Measurements from ENCODE around the gene PIPOX.

DNA sequence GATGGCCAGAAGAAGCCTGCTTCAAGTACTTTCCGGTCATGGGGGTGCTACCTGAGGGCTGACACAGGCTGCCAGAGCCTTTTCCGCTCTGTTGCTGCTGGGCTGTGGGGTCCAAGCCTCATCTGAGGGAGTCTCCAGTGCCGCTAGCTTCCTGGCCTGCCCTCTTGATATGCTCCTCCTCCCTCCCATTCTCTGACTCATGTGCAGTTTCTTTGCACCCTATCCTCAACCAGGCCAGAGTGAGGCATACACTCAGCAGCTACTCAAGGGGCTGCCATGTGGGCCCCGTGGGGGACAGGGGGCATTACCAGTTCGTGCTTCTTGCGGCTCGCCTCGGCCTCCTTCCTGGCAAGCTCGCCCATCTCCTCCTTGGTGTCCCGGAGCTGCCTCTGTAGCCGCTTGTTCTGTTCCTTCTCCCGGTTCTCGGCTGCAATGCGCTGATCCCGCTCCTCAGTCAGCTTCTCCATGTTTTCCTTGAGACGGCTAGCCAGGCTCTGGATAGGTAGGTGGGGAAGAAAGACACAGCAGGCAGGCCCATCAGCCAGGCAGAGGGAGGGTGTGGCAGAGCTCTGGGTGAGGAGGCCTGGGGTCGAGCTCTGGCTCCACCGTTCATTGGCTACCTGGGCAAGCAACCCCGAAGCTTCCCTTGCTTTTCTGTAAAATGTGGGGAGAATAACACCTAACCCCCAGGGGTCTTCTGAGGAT is 43.8 kb downstream of the PIPOX start:
- TF ChIP-seq, protein P1, sequence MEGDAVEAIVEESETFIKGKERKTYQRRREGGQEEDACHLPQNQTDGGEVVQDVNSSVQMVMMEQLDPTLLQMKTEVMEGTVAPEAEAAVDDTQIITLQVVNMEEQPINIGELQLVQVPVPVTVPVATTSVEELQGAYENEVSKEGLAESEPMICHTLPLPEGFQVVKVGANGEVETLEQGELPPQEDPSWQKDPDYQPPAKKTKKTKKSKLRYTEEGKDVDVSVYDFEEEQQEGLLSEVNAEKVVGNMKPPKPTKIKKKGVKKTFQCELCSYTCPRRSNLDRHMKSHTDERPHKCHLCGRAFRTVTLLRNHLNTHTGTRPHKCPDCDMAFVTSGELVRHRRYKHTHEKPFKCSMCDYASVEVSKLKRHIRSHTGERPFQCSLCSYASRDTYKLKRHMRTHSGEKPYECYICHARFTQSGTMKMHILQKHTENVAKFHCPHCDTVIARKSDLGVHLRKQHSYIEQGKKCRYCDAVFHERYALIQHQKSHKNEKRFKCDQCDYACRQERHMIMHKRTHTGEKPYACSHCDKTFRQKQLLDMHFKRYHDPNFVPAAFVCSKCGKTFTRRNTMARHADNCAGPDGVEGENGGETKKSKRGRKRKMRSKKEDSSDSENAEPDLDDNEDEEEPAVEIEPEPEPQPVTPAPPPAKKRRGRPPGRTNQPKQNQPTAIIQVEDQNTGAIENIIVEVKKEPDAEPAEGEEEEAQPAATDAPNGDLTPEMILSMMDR (IDR thresholded peaks at IDR 0.05; ENCODE audit: low read length) = no peak
- no peak for TF ChIP-seq EZH2 (IDR thresholded peaks at IDR 0.05; ENCODE audit: borderline replicate concordance, low read length)
